HepG2 (cell line): Measurements from ENCODE around the gene TCERG1L. TPM values are rescaled to one million over a fixed set of nuclear protein-coding genes. Genes with fewer than 3 reads are reported as not detected.
A peak's percentile ranks its signal among the peaks of the same experiment; 100 is the strongest.

Experiments
- ATAC-seq: fragments of 200-7000 bp; cut with Tn5 transposase; 3 replicates; pipeline ENCODE4 v1.9.1; 2020; ENCODE audit warnings: mild to moderate bottlenecking, moderate library complexity
- BruUV-seq: library from RNA; stranded (reverse); fragments of 400-500 nt; replicated peaks from 2 replicates; lab custom pipeline; 2021; lab: Mats Ljungman, UMichigan
- CTCF ChIA-PET: fragments of 300-600 bp; formaldehyde crosslinking; extraction: SDS; loops from one replicate; lab custom pipeline; 2021; ENCODE audit warnings: low total read pairs, inconsistent platforms, low intra/inter-chr PET ratio; lab: Yijun Ruan, JAX
- POLR2A ChIA-PET: fragments of 350-600 bp; sonication (Branson Sonifier 250); formaldehyde crosslinking; loops from one replicate; lab custom pipeline; 2020; ENCODE audit warnings: antibody characterized with exemption, inconsistent platforms; lab: Yijun Ruan, JAX
- DNase-seq: peaks from one replicate; pipeline ENCODE4 v3.0.0-alpha.2; 2015; ENCODE audit warnings: low spot score
- FAIRE-seq: peaks from 3 replicates; lab custom pipeline; 2011; peaks lifted over from hg19 to GRCh38; lab: Jason Lieb, UNC
- H2AFZ ChIP-seq: one replicate; pipeline ENCODE4 v1.6.1; 2011; ENCODE audit warnings: low read length, inconsistent platforms
- H3K27ac ChIP-seq: fragments of 300-600 bp; 3 replicates; pipeline ENCODE4 v1.8.0; 2011; ENCODE audit warnings: mixed run types, mild to moderate bottlenecking, mixed read lengths, low read length, inconsistent platforms; ENCODE audit not compliant: insufficient read depth; ENCODE audit errors: extremely low read length
- H3K27me3 ChIP-seq, 2 experiments: fragments of 200-600 bp in 1 of 2; 2 replicates in 1 of 2; 3 replicates in 1 of 2; pipeline versions ENCODE4 v1.6.0 to v1.8.0; 2011; ENCODE audit warnings: low read length in 2 of 2, mild to moderate bottlenecking in 2 of 2, moderate library complexity in 2 of 2, inconsistent platforms in 1 of 2; ENCODE audit not compliant: insufficient read depth in 2 of 2, control insufficient read depth in 1 of 2
- H3K36me3 ChIP-seq, 2 experiments: fragments of 200-600 bp in 1 of 2; replicated peaks in 1 of 2; 2 replicates in 1 of 2; 3 replicates in 1 of 2; pipeline versions ENCODE4 v1.5.1 to v1.8.0; 2011; ENCODE audit warnings: low read length in 2 of 2, inconsistent platforms in 1 of 2; ENCODE audit not compliant: insufficient read depth in 2 of 2, control insufficient read depth in 1 of 2
- H3K4me1 ChIP-seq: 2 replicates; pipeline ENCODE4 v1.5.1; 2012; ENCODE audit warnings: low read length, inconsistent platforms; ENCODE audit not compliant: insufficient read depth
- H3K4me2 ChIP-seq: 2 replicates; pipeline ENCODE4 v1.6.0; 2011; ENCODE audit warnings: low read depth, low read length, inconsistent platforms
- H3K4me3 ChIP-seq, 3 experiments: fragments of 200-600 bp in 1 of 3; sonication (generic), shearing (Covaris generic) in 1 of 3; replicated peaks in 1 of 3; 2 replicates each; pipeline ENCODE4 v1.5.1; 2011 to 2016; ENCODE audit warnings: low read length in 3 of 3, inconsistent platforms in 2 of 3, low read depth in 2 of 3, mild to moderate bottlenecking in 2 of 3, control low read depth in 1 of 3, mixed read lengths in 1 of 3; ENCODE audit not compliant: insufficient read depth in 1 of 3
- H3K79me2 ChIP-seq: one replicate; pipeline ENCODE4 v1.6.1; 2011; ENCODE audit warnings: low read length, inconsistent platforms; ENCODE audit not compliant: insufficient read depth
- H3K9ac ChIP-seq: 2 replicates; pipeline ENCODE4 v1.6.0; 2011; ENCODE audit warnings: mild to moderate bottlenecking, low read depth, low read length, inconsistent platforms; ENCODE audit not compliant: insufficient read depth
- H3K9me3 ChIP-seq: 2 replicates; pipeline ENCODE4 v1.5.1; 2012; ENCODE audit warnings: mild to moderate bottlenecking, low read length
- H4K20me1 ChIP-seq: 2 replicates; pipeline ENCODE4 v1.6.0; 2011; ENCODE audit warnings: inconsistent platforms, mild to moderate bottlenecking, low read length, moderate library complexity; ENCODE audit not compliant: insufficient read depth
- CREB1 ChIP-seq, 2 experiments: fragments of 450-650 bp in 1 of 2; IDR thresholded peaks; 2 replicates each; pipeline ENCODE4 v1.6.1; 2016 to 2017; ENCODE audit warnings: control low read depth in 1 of 2, mild to moderate bottlenecking in 1 of 2, missing compliant biosample characterization in 1 of 2, missing genetic modification characterization in 1 of 2
- ELF1 ChIP-seq: sonication (generic); formaldehyde crosslinking; IDR thresholded peaks from 2 replicates; pipeline ENCODE4 v1.4.0; 2020; ENCODE audit warnings: missing genetic modification reagents
- SNAPC5 ChIP-seq: sonication (generic); formaldehyde crosslinking; IDR thresholded peaks from 2 replicates; pipeline ENCODE4 v1.8.1; 2023; ENCODE audit warnings: mild to moderate bottlenecking, missing genetic modification reagents, borderline replicate concordance
- ZNF629 ChIP-seq: sonication (generic); formaldehyde crosslinking; conservative IDR thresholded peaks from 2 replicates; pipeline ENCODE4 v1.5.0; 2020; ENCODE audit warnings: missing genetic modification reagents
- WGBS: methylation state at CpG from one replicate; pipeline ENCODE4 v1.1.6; 2017; ENCODE audit warnings: low lambda C conversion rate; 5-methylcytosine and 5-hydroxymethylcytosine counted together
- in situ Hi-C: cut with HindIII; loops from 2 replicates; pipeline ENCODE4 v1.10.0; 2017; ENCODE audit warnings: low pct_unique_long_range_greater_than_20kb; ENCODE audit not compliant: extremely low pct_ligation_motif_present
- intact Hi-C: fragments of 100-400 bp; cut with micrococcal nuclease; formaldehyde crosslinking; loops from one replicate; pipeline ENCODE4 v1.10.0; 2022; ENCODE audit not compliant: unreplicated experiment
- polyA plus RNA-seq, 8 experiments: library from polyadenylated mRNA; depleted of rRNA in 3 of 8; stranded (reverse) in 7 of 8; unstranded in 1 of 8; fragments of >200 nt; fragmentation: Illumina TruSeq in 4 of 8; extraction: Trizol in 4 of 8; gene quantifications; 2 replicates each; pipeline versions ENCODE4 v1.2.1 to v1.2.3, GENCODE V29; 2011 to 2016; ENCODE audit warnings: low read depth in 4 of 8, missing spikeins in 1 of 8, mixed read lengths in 1 of 8; ENCODE audit not compliant: insufficient read depth in 1 of 8
- total RNA-seq, 5 experiments: library from RNA; depleted of rRNA; stranded (reverse); fragments of >200 nt; fragmentation: Illumina TruSeq; extraction: Trizol; gene quantifications; 2 replicates each; pipeline ENCODE4 v1.2.3, GENCODE V29; 2016; ENCODE audit warnings: low read depth in 1 of 5

TCERG1L gene
- total and polyA plus RNA-seq, 2 of the 13 experiments (the other 11 are each of a cell fraction or from before 2014, with no cell fraction given): not detected

- no peaks in the 10 kb centered on the region for H4K20me1 ChIP-seq
- POLR2A ChIA-PET: no interaction called here
- FAIRE-seq (no peak), ATAC-seq (no peak)
- H3K36me3 ChIP-seq: no peaks in the 10 kb centered on the region
- WGBS: 6% methylated on average over 3 of the region's 3 CpGs
- no TSS peak for BruUV-seq
- H3K4me2 ChIP-seq: no peak overlapping the region
- H3K9ac ChIP-seq: no peak overlapping the region
- H3K4me1 ChIP-seq: no peaks in the 10 kb centered on the region
- in situ Hi-C loops: no loop called here
- no peaks in the 10 kb centered on the region for H3K9me3 ChIP-seq
- TF ChIP-seq ELF1 (CRISPR knock-in tag): no peak
- peak; percentile 33; the same call in 1 of the 2 replicates for TF ChIP-seq ZNF629
- TF ChIP-seq, all 625 proteins: peak for 1
- no peak overlapping the region for H3K27ac ChIP-seq
- H3K4me3 ChIP-seq: no peak overlapping the region
- DNase-seq: no peak
- intact Hi-C loops: no loop called here
- peaks cover 9 to 42% of the 10 kb centered on the region in 2 experiments for H3K27me3 ChIP-seq
- no peak overlapping the region for H2AFZ ChIP-seq
- H3K79me2 ChIP-seq: no peaks in the 10 kb centered on the region
- CTCF ChIA-PET: no interaction called here
Measured at GRCh38 chr10:131210181-131210580, 101.3 kb downstream of the TCERG1L start.

GRCh38 chr10:131207584-131208532, 103.7 kb downstream of the TCERG1L start:
- no peaks in the 10 kb centered on the region for H3K9me3 ChIP-seq
- in situ Hi-C loops: no loop called here
- H3K27me3 ChIP-seq: peaks cover 7 to 26% of the 10 kb centered on the region in 2 experiments

More at GRCh38 chr10:131207584-131208532, 103.7 kb downstream of the TCERG1L start:
- no peak for DNase-seq
- WGBS: 40% methylated on average over 13 of the region's 29 CpGs
- intact Hi-C loops: no loop called here
- Histone ChIP-seq H4K20me1 (no peaks in the 10 kb centered on the region), H2AFZ (no peak overlapping the region), H3K36me3 (no peaks in the 10 kb centered on the region), H3K4me1 (no peaks in the 10 kb centered on the region), H3K4me2 (no peak overlapping the region), H3K4me3 (no peak overlapping the region), H3K9ac (no peak overlapping the region), H3K27ac (no peak overlapping the region), H3K79me2 (no peaks in the 10 kb centered on the region)
- no TSS peak for BruUV-seq
- ATAC-seq: no peak
- FAIRE-seq: no peak
- POLR2A ChIA-PET: no interaction called here
- TF ChIP-seq CREB1 (IDR thresholded peaks at IDR 0.05) (0 out of 2 replicates have a peak, but pooled peaks have one; percentile 27), CREB1 (CRISPR knock-in tag; IDR thresholded peaks at IDR 0.05) (no peak), SNAPC5 (CRISPR knock-in tag) (no peak)
- CTCF ChIA-PET: no interaction called here
